ENCODE measurements around the gene SPG7. TPM values are rescaled to one million over a fixed set of nuclear protein-coding genes. Genes with fewer than 3 reads are reported as not detected.

Gene SPG7
- total and polyA plus RNA-seq, 4 donors, result 34.5 to 102 (median 49.5) TPM

- WGBS, result 93% methylated on average over 25 of the region's 25 CpGs
- H3K27me3 ChIP-seq (ENCODE audit: control insufficient read depth in 4 of 4, insufficient read depth in 4 of 4, low read length in 3 of 4), result no peaks in the 10 kb centered on the region
- no peak overlapping the region for H3K27ac ChIP-seq (ENCODE audit: low read depth in 1 of 2, low read length in 2 of 2)
- H3K4me1 ChIP-seq (ENCODE audit: control insufficient read depth in 4 of 4, insufficient read depth in 4 of 4, low read length in 3 of 4), result no peaks in the 10 kb centered on the region
- no peaks in the 10 kb centered on the region for H3K9me3 ChIP-seq (ENCODE audit: control insufficient read depth in 4 of 4, low read length in 3 of 4)
- no peaks in the 10 kb centered on the region for H3K36me3 ChIP-seq (ENCODE audit: control insufficient read depth in 4 of 4, insufficient read depth in 3 of 4, low read depth in 1 of 4, low read length in 3 of 4)
- no peak overlapping the region for H3K4me3 ChIP-seq (ENCODE audit: low read depth in 1 of 3, low read length in 3 of 3)
- no peak for DNase-seq (ENCODE audit: low spot score)
- TF ChIP-seq YY1 (IDR thresholded peaks at IDR 0.05), result no peak
- TF ChIP-seq HNF4A (conservative IDR thresholded peaks at IDR 0.05), result no peak
- no peak for TF ChIP-seq REST (IDR thresholded peaks at IDR 0.05)
- no peak for TF ChIP-seq NR2F2 (IDR thresholded peaks at IDR 0.05)
- TF ChIP-seq TAF1 (conservative IDR thresholded peaks at IDR 0.05), result no peak
- TF ChIP-seq JUND (IDR thresholded peaks at IDR 0.05), result no peak
- no peak for TF ChIP-seq FOXA1 (IDR thresholded peaks at IDR 0.05)
- TF ChIP-seq SP1 (IDR thresholded peaks at IDR 0.05), result no peak
- no peak for TF ChIP-seq GABPA (IDR thresholded peaks at IDR 0.05 in 1 of 2, conservative IDR thresholded peaks at IDR 0.05 in 1 of 2)
- TF ChIP-seq EGR1 (IDR thresholded peaks at IDR 0.05; ENCODE audit: low read depth in 2 of 2), result no peak
- TF ChIP-seq MAX (IDR thresholded peaks at IDR 0.05), result no peak
- no peak for TF ChIP-seq ZBTB33 (IDR thresholded peaks at IDR 0.05)
- no peak for TF ChIP-seq ATF3 (IDR thresholded peaks at IDR 0.05)
- no peak for TF ChIP-seq RAD21 (IDR thresholded peaks at IDR 0.05)
- H3K9ac ChIP-seq (ENCODE audit: low read depth in 1 of 2, low read length in 2 of 2), result no peak overlapping the region
Measured at GRCh38 chr16:89596061-89596689, 88.0 kb downstream of the SPG7 start.

GRCh38 chr16:89596957-89597649 is 88.9 kb downstream of the SPG7 start:
- WGBS, result 93% methylated on average over 19 of the region's 19 CpGs
- no peak for DNase-seq (ENCODE audit: low spot score)
- no peaks in the 10 kb centered on the region for H3K9me3 ChIP-seq (ENCODE audit: control insufficient read depth in 4 of 4, low read length in 3 of 4)
- no peak overlapping the region for H3K4me3 ChIP-seq (ENCODE audit: low read depth in 1 of 3, low read length in 3 of 3)
- no peaks in the 10 kb centered on the region for H3K4me1 ChIP-seq (ENCODE audit: control insufficient read depth in 4 of 4, insufficient read depth in 4 of 4, low read length in 3 of 4)
- no peaks in the 10 kb centered on the region for H3K36me3 ChIP-seq (ENCODE audit: control insufficient read depth in 4 of 4, insufficient read depth in 3 of 4, low read depth in 1 of 4, low read length in 3 of 4)
- no peaks in the 10 kb centered on the region for H3K27me3 ChIP-seq (ENCODE audit: control insufficient read depth in 4 of 4, insufficient read depth in 4 of 4, low read length in 3 of 4)
- no peak overlapping the region for H3K9ac ChIP-seq (ENCODE audit: low read depth in 1 of 2, low read length in 2 of 2)
- H3K27ac ChIP-seq (ENCODE audit: low read depth in 1 of 2, low read length in 2 of 2), result no peak overlapping the region
- TF ChIP-seq HNF4G (IDR thresholded peaks at IDR 0.05), result no peak
- TF ChIP-seq CTCF (IDR thresholded peaks at IDR 0.05; ENCODE audit: low read depth, low read length, missing input control), result no peak
- no peak for TF ChIP-seq FOXA2 (IDR thresholded peaks at IDR 0.05)
- TF ChIP-seq JUND (IDR thresholded peaks at IDR 0.05), result no peak
- TF ChIP-seq HNF4A (conservative IDR thresholded peaks at IDR 0.05), result no peak
- TF ChIP-seq SP1 (IDR thresholded peaks at IDR 0.05), result no peak
- TF ChIP-seq FOXA1 (IDR thresholded peaks at IDR 0.05), result no peak
- no peak for TF ChIP-seq MAX (IDR thresholded peaks at IDR 0.05)
- no peak for TF ChIP-seq EGR1 (IDR thresholded peaks at IDR 0.05; ENCODE audit: low read depth in 2 of 2)
- TF ChIP-seq ATF3 (IDR thresholded peaks at IDR 0.05), result no peak
- TF ChIP-seq ZBTB33 (IDR thresholded peaks at IDR 0.05), result no peak
- TF ChIP-seq RXRA (IDR thresholded peaks at IDR 0.05), result no peak
- no peak for TF ChIP-seq GABPA (IDR thresholded peaks at IDR 0.05 in 1 of 2, conservative IDR thresholded peaks at IDR 0.05 in 1 of 2)
- no peak for TF ChIP-seq NR2F2 (IDR thresholded peaks at IDR 0.05)
- TF ChIP-seq YY1 (IDR thresholded peaks at IDR 0.05), result no peak
- no peak for TF ChIP-seq TAF1 (conservative IDR thresholded peaks at IDR 0.05)
